Measurements from ENCODE around the gene C2CD2.

DNA sequence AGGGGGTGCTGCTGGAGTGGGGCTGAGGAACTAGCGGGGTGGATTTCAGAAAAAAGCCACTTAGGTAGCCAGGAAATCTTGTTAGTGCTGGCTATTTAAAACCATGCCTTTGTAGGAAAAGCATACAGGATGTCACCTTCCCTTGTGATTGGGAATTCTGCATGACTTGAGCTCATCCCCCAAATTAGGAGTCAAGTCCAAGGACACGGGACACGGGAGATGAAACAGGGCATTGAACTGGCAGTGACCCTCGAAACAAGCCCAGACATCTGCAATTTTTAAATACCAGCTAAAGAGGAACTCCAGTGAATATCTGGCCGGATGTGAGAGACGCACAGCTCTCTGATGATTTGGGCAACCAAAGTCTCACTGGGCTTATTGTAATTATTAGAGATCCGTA, 32.8 kb downstream of the C2CD2 start:
- TF ChIP-seq, protein P1, sequence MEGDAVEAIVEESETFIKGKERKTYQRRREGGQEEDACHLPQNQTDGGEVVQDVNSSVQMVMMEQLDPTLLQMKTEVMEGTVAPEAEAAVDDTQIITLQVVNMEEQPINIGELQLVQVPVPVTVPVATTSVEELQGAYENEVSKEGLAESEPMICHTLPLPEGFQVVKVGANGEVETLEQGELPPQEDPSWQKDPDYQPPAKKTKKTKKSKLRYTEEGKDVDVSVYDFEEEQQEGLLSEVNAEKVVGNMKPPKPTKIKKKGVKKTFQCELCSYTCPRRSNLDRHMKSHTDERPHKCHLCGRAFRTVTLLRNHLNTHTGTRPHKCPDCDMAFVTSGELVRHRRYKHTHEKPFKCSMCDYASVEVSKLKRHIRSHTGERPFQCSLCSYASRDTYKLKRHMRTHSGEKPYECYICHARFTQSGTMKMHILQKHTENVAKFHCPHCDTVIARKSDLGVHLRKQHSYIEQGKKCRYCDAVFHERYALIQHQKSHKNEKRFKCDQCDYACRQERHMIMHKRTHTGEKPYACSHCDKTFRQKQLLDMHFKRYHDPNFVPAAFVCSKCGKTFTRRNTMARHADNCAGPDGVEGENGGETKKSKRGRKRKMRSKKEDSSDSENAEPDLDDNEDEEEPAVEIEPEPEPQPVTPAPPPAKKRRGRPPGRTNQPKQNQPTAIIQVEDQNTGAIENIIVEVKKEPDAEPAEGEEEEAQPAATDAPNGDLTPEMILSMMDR (IDR thresholded peaks at IDR 0.05; ENCODE audit: low read depth, low read length): no peak
- TF ChIP-seq EZH2phosphoT487 (IDR thresholded peaks at IDR 0.05; ENCODE audit: low read depth): no peak
